Endothelial cell of umbilical vein (primary cell): ENCODE measurements around the gene GAA. TPM values are rescaled to one million over a fixed set of nuclear protein-coding genes. Genes with fewer than 3 reads are reported as not detected.

Source experiments
- BruUV-seq: library from RNA; stranded (reverse); fragments of 400-500 nt; replicated peaks from 2 replicates; lab custom pipeline; 2021; lab: Mats Ljungman, UMichigan
- CTCF ChIA-PET: fragments of 300-600, 350-600 bp; sonication (Branson Sonifier 250); formaldehyde crosslinking; loops from one replicate; lab custom pipeline; 2021; ENCODE audit warnings: antibody characterized with exemption, inconsistent platforms; lab: Charles Lee
- POLR2A ChIA-PET: fragments of 300-600, 350-600 bp; sonication (Branson Sonifier 250); formaldehyde crosslinking; loops from one replicate; lab custom pipeline; 2021; ENCODE audit warnings: antibody characterized with exemption, inconsistent platforms; lab: Charles Lee
- DNase-seq: peaks from one replicate; pipeline ENCODE4 v3.0.0-alpha.2; 2011; ENCODE audit warnings: low read depth, low spot score
- FAIRE-seq: peaks from 2 replicates; lab custom pipeline; 2011; peaks lifted over from hg19 to GRCh38; lab: Jason Lieb, UNC
- H2AFZ ChIP-seq: 2 replicates; pipeline ENCODE4 v1.6.0; 2012; ENCODE audit warnings: low read depth, low read length, control low read depth, inconsistent platforms
- H3K27ac ChIP-seq: 2 replicates; pipeline ENCODE4 v1.5.1; 2011; ENCODE audit warnings: low read depth, mild to moderate bottlenecking, control low read depth, low read length, moderate library complexity; ENCODE audit not compliant: insufficient read depth
- H3K27me3 ChIP-seq, 2 experiments: 2 replicates each; pipeline versions ENCODE4 v1.6.0 to v1.6.1; 2011; ENCODE audit warnings: low read length in 2 of 2, mixed read lengths in 1 of 2; ENCODE audit not compliant: control insufficient read depth in 2 of 2, insufficient read depth in 2 of 2
- H3K36me3 ChIP-seq, 2 experiments: 2 replicates in 1 of 2; 3 replicates in 1 of 2; pipeline ENCODE4 v1.5.1; 2011; ENCODE audit warnings: low read length in 2 of 2, mild to moderate bottlenecking in 1 of 2, moderate library complexity in 1 of 2; ENCODE audit not compliant: control insufficient read depth in 2 of 2, insufficient read depth in 2 of 2; ENCODE audit errors: extremely low read depth in 1 of 2
- H3K4me1 ChIP-seq: 3 replicates; pipeline ENCODE4 v1.5.1; 2011; ENCODE audit warnings: mild to moderate bottlenecking, low read length; ENCODE audit not compliant: control insufficient read depth, insufficient read depth; ENCODE audit errors: extremely low read depth
- H3K4me2 ChIP-seq: 2 replicates; pipeline ENCODE4 v1.6.1; 2011; ENCODE audit warnings: low read length, control low read depth, mixed read lengths; ENCODE audit not compliant: insufficient read depth
- H3K4me3 ChIP-seq, 3 experiments: fragments of 200-600 bp in 1 of 3; sonication (generic), shearing (Covaris generic) in 1 of 3; replicated peaks in 1 of 3; 2 replicates each; pipeline ENCODE4 v1.5.1; 2011 to 2016; ENCODE audit warnings: control low read depth in 3 of 3, low read length in 3 of 3, mild to moderate bottlenecking in 2 of 3, inconsistent platforms in 1 of 3, low read depth in 1 of 3, moderate library complexity in 1 of 3; ENCODE audit not compliant: insufficient read depth in 1 of 3
- H3K79me2 ChIP-seq: 2 replicates; pipeline ENCODE4 v1.6.0; 2012; ENCODE audit warnings: low read length, inconsistent platforms; ENCODE audit not compliant: control insufficient read depth, insufficient read depth
- H3K9ac ChIP-seq: replicated peaks from 2 replicates; pipeline ENCODE3; 2011; ENCODE audit warnings: low read length, control low read depth; ENCODE audit not compliant: insufficient read depth; ENCODE audit errors: extremely low read depth
- H3K9me1 ChIP-seq: replicated peaks from 3 replicates; pipeline ENCODE4 v1.6.0; 2011; ENCODE audit warnings: mild to moderate bottlenecking, low read length; ENCODE audit not compliant: control insufficient read depth, insufficient read depth; ENCODE audit errors: extremely low read depth
- H3K9me3 ChIP-seq: replicated peaks from 2 replicates; pipeline ENCODE4 v1.5.1; 2012; ENCODE audit warnings: low read length, inconsistent platforms; ENCODE audit not compliant: control insufficient read depth, insufficient read depth
- H4K20me1 ChIP-seq: replicated peaks from 2 replicates; pipeline ENCODE3; 2011; ENCODE audit warnings: mild to moderate bottlenecking, low read length; ENCODE audit not compliant: control insufficient read depth, insufficient read depth; ENCODE audit errors: extremely low read depth
- CTCF ChIP-seq, 2 donors: IDR thresholded peaks; 1 replicate in 1 of 2; 2 replicates in 1 of 2; pipeline ENCODE4 v1.5.1; 2011; ENCODE audit warnings: low read length in 2 of 2, mild to moderate bottlenecking in 2 of 2, moderate library complexity in 2 of 2, control low read depth in 1 of 2, inconsistent platforms in 1 of 2, low read depth in 1 of 2; ENCODE audit not compliant: insufficient read depth in 1 of 2; ENCODE audit errors: extremely low read depth in 1 of 2
- EZH2 ChIP-seq: IDR thresholded peaks from 2 replicates; pipeline ENCODE4 v1.6.1; 2012; ENCODE audit warnings: borderline replicate concordance, low read depth, mild to moderate bottlenecking, moderate library complexity, low read length, inconsistent platforms; ENCODE audit not compliant: severe bottlenecking
- FOS ChIP-seq: IDR thresholded peaks from 2 replicates; pipeline ENCODE4 v1.6.1; 2011; ENCODE audit warnings: mild to moderate bottlenecking, low read length, moderate library complexity, borderline replicate concordance; ENCODE audit not compliant: insufficient read depth
- GATA2 ChIP-seq: IDR thresholded peaks from 2 replicates; pipeline ENCODE4 v1.7.0; 2011; ENCODE audit warnings: low read depth, mild to moderate bottlenecking, moderate library complexity, mixed read lengths, low read length; ENCODE audit not compliant: insufficient read length, insufficient read depth
- JUN ChIP-seq: IDR thresholded peaks from 2 replicates; pipeline ENCODE4 v1.6.1; 2011; ENCODE audit warnings: borderline replicate concordance, low read depth; ENCODE audit not compliant: insufficient read length, insufficient read depth
- MAX ChIP-seq: IDR thresholded peaks from 2 replicates; pipeline ENCODE4 v1.6.1; 2011; ENCODE audit not compliant: insufficient read depth, insufficient read length
- MYC ChIP-seq: IDR thresholded peaks from one replicate; pipeline ENCODE4 v1.6.1; 2011; ENCODE audit warnings: mild to moderate bottlenecking, low read depth, low read length
- POLR2A ChIP-seq: IDR thresholded peaks from 2 replicates; pipeline ENCODE4 v1.6.1; 2012; ENCODE audit warnings: low read depth, mild to moderate bottlenecking, control low read depth, low read length
- POLR2AphosphoS5 ChIP-seq: IDR thresholded peaks from 2 replicates; pipeline ENCODE4 v1.6.1; 2012; ENCODE audit warnings: low read depth, mild to moderate bottlenecking, control low read depth, low read length, moderate library complexity; ENCODE audit not compliant: insufficient read depth
- dilution Hi-C: fragments of 300-500 bp; cut with MboI; formaldehyde crosslinking; loops from one replicate; pipeline ENCODE4 v1.15.0; 2019; ENCODE audit warnings: low sequenced_read_pairs; ENCODE audit not compliant: extremely low pct_ligation_motif_present
- intact Hi-C: fragments of 100-400 bp; cut with micrococcal nuclease; formaldehyde crosslinking; loops from one replicate; pipeline ENCODE4 v1.10.0; 2022
- polyA plus RNA-seq, 4 experiments: library from polyadenylated mRNA; depleted of rRNA in 3 of 4; stranded (reverse) in 3 of 4; unstranded in 1 of 4; fragments of >200 nt; gene quantifications; 2 replicates each; pipeline versions ENCODE4 v1.2.1 to v1.2.3, GENCODE V29; 2011 to 2012; ENCODE audit warnings: missing spikeins in 1 of 4
- total RNA-seq: library from RNA; stranded (reverse); gene quantifications from 2 replicates; pipeline ENCODE4 v1.2.3, GENCODE V29; 2021

The GAA gene
- total and polyA plus RNA-seq, 2 donors (not counting 3 experiments of a cell fraction or from before 2014, with no cell fraction given): 26.3 to 49.7 TPM

- no peaks in the 10 kb centered on the region for H3K4me1 ChIP-seq
- no TSS peak for BruUV-seq
- H3K27ac ChIP-seq: no peak overlapping the region
- dilution Hi-C loops (no loop called here), intact Hi-C loops (no loop called here)
- no peaks in the 10 kb centered on the region for H3K9me3 ChIP-seq
- no peak overlapping the region for H2AFZ ChIP-seq
- FAIRE-seq: no peak
- no peaks in the 10 kb centered on the region for H3K9me1 ChIP-seq
- DNase-seq: no peak
- ChIA-PET POLR2A (no interaction called here), CTCF (interaction anchor here (1.2 kb wide), 1 partner anchor 14 kb away, joined by 3 read pairs; no protein-coding TSS in a partner anchor)
- H3K4me2 ChIP-seq: no peak overlapping the region
- no peaks in the 10 kb centered on the region for H3K79me2 ChIP-seq
- no peak overlapping the region for H3K9ac ChIP-seq
- H4K20me1 ChIP-seq: no peaks in the 10 kb centered on the region
- peaks cover 18 to 19% of the 10 kb centered on the region in 2 experiments for H3K27me3 ChIP-seq
- TF ChIP-seq MAX (no peak), POLR2A (no peak), GATA2 (no peak), CTCF (IDR thresholded peaks at IDR 0.05; ENCODE audit: extremely low read depth in 1 of 2, insufficient read depth in 1 of 2, low read depth in 1 of 2, low read length in 2 of 2) (no peak), EZH2 (no peak), FOS (no peak), MYC (no peak), JUN (no peak), POLR2AphosphoS5 (no peak)
- no peak overlapping the region for H3K4me3 ChIP-seq
- H3K36me3 ChIP-seq: no peaks in the 10 kb centered on the region
These were observed 24.5 kb downstream of the GAA start for GRCh38 chr17:80125656-80126448.
